ENCODE data around the gene IRAK4. TPM values are rescaled to one million over a fixed set of nuclear protein-coding genes. Genes with fewer than 3 reads are reported as not detected.
"Not testable (repeated sequence)": the region's sequence is repeated elsewhere in the genome, so short reads cannot be mapped to it uniquely, and the experiment has no call there.

The IRAK4 gene
- total RNA-seq, 1 donor from 2014 or later = 23.6 TPM

DNA sequence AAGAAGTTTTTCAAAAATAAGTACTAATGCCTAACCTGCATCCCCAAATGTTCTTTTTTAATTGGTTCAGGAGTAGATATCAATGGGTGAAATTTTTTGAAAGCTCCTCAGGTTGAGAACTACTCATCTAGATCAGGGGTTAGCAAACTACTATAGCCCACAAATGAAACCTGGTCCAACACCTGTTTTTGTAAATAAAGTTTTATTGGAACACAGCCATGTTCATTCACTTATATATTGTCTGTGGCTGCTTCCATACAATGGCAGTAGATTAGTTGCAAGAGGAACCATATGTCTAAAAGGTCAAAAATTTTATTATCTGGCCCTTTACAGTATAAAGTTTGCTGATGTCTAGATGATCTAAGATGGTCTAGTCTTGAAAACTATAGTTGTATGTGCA is 13.9 kb upstream of the IRAK4 start:
- no peak overlapping the region for H3K27ac ChIP-seq
- H2AFZ ChIP-seq (replicated peaks) = no peak overlapping the region
- TF ChIP-seq EZH2phosphoT487 (IDR thresholded peaks at IDR 0.05) = no peak
- TF ChIP-seq EZH2 (IDR thresholded peaks at IDR 0.05) = no peak
- TF ChIP-seq, protein P1, sequence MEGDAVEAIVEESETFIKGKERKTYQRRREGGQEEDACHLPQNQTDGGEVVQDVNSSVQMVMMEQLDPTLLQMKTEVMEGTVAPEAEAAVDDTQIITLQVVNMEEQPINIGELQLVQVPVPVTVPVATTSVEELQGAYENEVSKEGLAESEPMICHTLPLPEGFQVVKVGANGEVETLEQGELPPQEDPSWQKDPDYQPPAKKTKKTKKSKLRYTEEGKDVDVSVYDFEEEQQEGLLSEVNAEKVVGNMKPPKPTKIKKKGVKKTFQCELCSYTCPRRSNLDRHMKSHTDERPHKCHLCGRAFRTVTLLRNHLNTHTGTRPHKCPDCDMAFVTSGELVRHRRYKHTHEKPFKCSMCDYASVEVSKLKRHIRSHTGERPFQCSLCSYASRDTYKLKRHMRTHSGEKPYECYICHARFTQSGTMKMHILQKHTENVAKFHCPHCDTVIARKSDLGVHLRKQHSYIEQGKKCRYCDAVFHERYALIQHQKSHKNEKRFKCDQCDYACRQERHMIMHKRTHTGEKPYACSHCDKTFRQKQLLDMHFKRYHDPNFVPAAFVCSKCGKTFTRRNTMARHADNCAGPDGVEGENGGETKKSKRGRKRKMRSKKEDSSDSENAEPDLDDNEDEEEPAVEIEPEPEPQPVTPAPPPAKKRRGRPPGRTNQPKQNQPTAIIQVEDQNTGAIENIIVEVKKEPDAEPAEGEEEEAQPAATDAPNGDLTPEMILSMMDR (IDR thresholded peaks at IDR 0.05) = no peak
- H4K20me1 ChIP-seq (ENCODE audit: low read depth) = no peaks in the 10 kb centered on the region
- no peaks in the 10 kb centered on the region for H3F3A ChIP-seq (ENCODE audit: low read depth)
- Mint-ChIP-seq H3K4me1 (no peaks in the 10 kb centered on the region), H3K36me3 (peaks cover 5% of the 10 kb centered on the region), H3K27ac (no peak overlapping the region), H3K27me3 (ENCODE audit: insufficient read depth, low read depth) (no peaks in the 10 kb centered on the region), H3K4me3 (no peak overlapping the region), H3K9me3 (no peaks in the 10 kb centered on the region)
- no peak overlapping the region for H3K4me3 ChIP-seq
- no peak overlapping the region for H3K4me2 ChIP-seq
- H3K27me3 ChIP-seq = no peaks in the 10 kb centered on the region
- no peaks in the 10 kb centered on the region for H3K4me1 ChIP-seq
- DNase-seq (ENCODE audit: low spot score) = no peak
- H3K9me3 ChIP-seq (ENCODE audit: low read depth) = no peaks in the 10 kb centered on the region
- no peaks in the 10 kb centered on the region for H3K79me2 ChIP-seq (ENCODE audit: low read depth)
- H3K9ac ChIP-seq = no peak overlapping the region
- H3K36me3 ChIP-seq = peaks cover 12% of the 10 kb centered on the region

DNA sequence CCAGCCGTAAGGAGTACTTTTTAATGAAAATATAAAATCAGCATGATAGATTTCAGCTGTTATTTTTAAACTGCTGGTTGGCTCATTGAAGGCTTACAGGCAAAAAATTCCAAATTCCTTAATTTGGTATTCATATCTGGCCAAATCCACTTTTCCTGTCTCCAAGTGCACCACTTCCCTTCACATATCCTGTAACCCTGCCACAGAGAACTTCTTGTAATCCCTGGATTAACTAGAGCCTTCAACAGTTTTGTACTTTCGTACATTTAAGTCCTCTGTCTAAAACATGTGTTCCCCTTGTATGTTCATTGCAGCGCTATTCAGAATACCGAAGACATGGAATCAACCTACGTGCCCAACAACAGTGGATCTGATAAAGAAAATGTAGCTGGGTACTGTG is 9.7 kb upstream of the IRAK4 start:
- peaks cover 2% of the 10 kb centered on the region for H3K36me3 ChIP-seq
- no peaks in the 10 kb centered on the region for H4K20me1 ChIP-seq (ENCODE audit: low read depth)
- no peak overlapping the region for H3K9ac ChIP-seq
- no peaks in the 10 kb centered on the region for H3F3A ChIP-seq (ENCODE audit: low read depth)
- no peak overlapping the region for H3K4me2 ChIP-seq
- no peak for TF ChIP-seq EZH2phosphoT487 (IDR thresholded peaks at IDR 0.05)
- TF ChIP-seq, protein P1 (IDR thresholded peaks at IDR 0.05) = no peak
- no peak for TF ChIP-seq EZH2 (IDR thresholded peaks at IDR 0.05)
- H3K9me3 ChIP-seq (ENCODE audit: low read depth) = no peaks in the 10 kb centered on the region
- H3K27ac ChIP-seq = no peak overlapping the region
- DNase-seq (ENCODE audit: low spot score) = no peak
- H3K4me3 Mint-ChIP-seq = no peak overlapping the region
- no peaks in the 10 kb centered on the region for H3K4me1 Mint-ChIP-seq
- peaks cover 5% of the 10 kb centered on the region for H3K79me2 ChIP-seq (ENCODE audit: low read depth)
- H3K27ac Mint-ChIP-seq = no peak overlapping the region
- H3K4me1 ChIP-seq = peaks cover 4% of the 10 kb centered on the region
- H2AFZ ChIP-seq (replicated peaks) = no peak overlapping the region
- peaks cover 5% of the 10 kb centered on the region for H3K36me3 Mint-ChIP-seq
- no peak overlapping the region for H3K4me3 ChIP-seq
- no peaks in the 10 kb centered on the region for H3K9me3 Mint-ChIP-seq
- H3K27me3 Mint-ChIP-seq (ENCODE audit: insufficient read depth, low read depth) = no peaks in the 10 kb centered on the region
- H3K27me3 ChIP-seq = no peaks in the 10 kb centered on the region

- H3F3A ChIP-seq (ENCODE audit: low read depth) = no peaks in the 10 kb centered on the region
- H3K4me2 ChIP-seq = no peak overlapping the region
- no peaks in the 10 kb centered on the region for H3K27me3 ChIP-seq
- H3K9me3 ChIP-seq (ENCODE audit: low read depth) = no peaks in the 10 kb centered on the region
- Mint-ChIP-seq H3K27ac (no peak overlapping the region), H3K27me3 (ENCODE audit: insufficient read depth, low read depth) (no peaks in the 10 kb centered on the region), H3K9me3 (no peaks in the 10 kb centered on the region), H3K4me1 (no peaks in the 10 kb centered on the region), H3K36me3 (no peaks in the 10 kb centered on the region), H3K4me3 (no peak overlapping the region)
- DNase-seq (ENCODE audit: low spot score) = no peak
- H3K27ac ChIP-seq = no peak overlapping the region
- no peak overlapping the region for H3K4me3 ChIP-seq
- H3K36me3 ChIP-seq = peaks cover 12% of the 10 kb centered on the region
- H4K20me1 ChIP-seq (ENCODE audit: low read depth) = no peaks in the 10 kb centered on the region
- H2AFZ ChIP-seq (replicated peaks) = no peak overlapping the region
- TF ChIP-seq EZH2 (IDR thresholded peaks at IDR 0.05) = no peak
- no peak for TF ChIP-seq EZH2phosphoT487 (IDR thresholded peaks at IDR 0.05)
- TF ChIP-seq, protein P1 (IDR thresholded peaks at IDR 0.05) = no peak
- peaks cover 8% of the 10 kb centered on the region for H3K79me2 ChIP-seq (ENCODE audit: low read depth)
- peaks cover 4% of the 10 kb centered on the region for H3K4me1 ChIP-seq
- H3K9ac ChIP-seq = no peak overlapping the region
These were observed 7.9 kb upstream of the IRAK4 start for GRCh38 chr12:43750814-43751213.

- H3K27ac ChIP-seq, H3K9ac ChIP-seq: not testable (repeated sequence)
These were observed 7.4 kb upstream of the IRAK4 start for GRCh38 chr12:43751360-43751759.

More at GRCh38 chr12:43751360-43751759, 7.4 kb upstream of the IRAK4 start:
- H3K4me1 Mint-ChIP-seq; H3F3A ChIP-seq (ENCODE audit: low read depth); H3K4me1 ChIP-seq; H4K20me1 ChIP-seq (ENCODE audit: low read depth); H3K9me3 Mint-ChIP-seq; H3K4me2 ChIP-seq; DNase-seq (ENCODE audit: low spot score); H3K4me3 Mint-ChIP-seq; H2AFZ ChIP-seq (replicated peaks); H3K27ac Mint-ChIP-seq; H3K27me3 ChIP-seq; H3K4me3 ChIP-seq; H3K36me3 Mint-ChIP-seq; H3K9me3 ChIP-seq (ENCODE audit: low read depth); H3K27me3 Mint-ChIP-seq (ENCODE audit: insufficient read depth, low read depth): not testable (repeated sequence)
- Histone ChIP-seq H3K36me3 (peaks cover 12% of the 10 kb centered on the region), H3K79me2 (ENCODE audit: low read depth) (peaks cover 11% of the 10 kb centered on the region)

All from neural progenitor cell (in vitro differentiated cells).